Ovary (tissue), 3 donors: ENCODE results near the gene LPAR1.

Experiments
- POLR2A ChIP-seq: fragments of 450-650 bp; IDR thresholded peaks from one replicate; pipeline ENCODE4 v1.6.1; 2017; ENCODE audit warnings: antibody characterized with exemption, mild to moderate bottlenecking, moderate library complexity
- TF ChIP-seq, protein P1 (sequence below), 3 donors: fragments of 450-650 bp in 2 of 3; fragments of 200-600 bp in 1 of 3; IDR thresholded peaks; one replicate each; pipeline versions ENCODE4 v1.5.1 to v1.8.0; 2016 to 2022; ENCODE audit warnings: antibody characterized with exemption in 3 of 3, mild to moderate bottlenecking in 1 of 3
- donor health status: DM: no; HTN: no; CAD: no.

DNA sequence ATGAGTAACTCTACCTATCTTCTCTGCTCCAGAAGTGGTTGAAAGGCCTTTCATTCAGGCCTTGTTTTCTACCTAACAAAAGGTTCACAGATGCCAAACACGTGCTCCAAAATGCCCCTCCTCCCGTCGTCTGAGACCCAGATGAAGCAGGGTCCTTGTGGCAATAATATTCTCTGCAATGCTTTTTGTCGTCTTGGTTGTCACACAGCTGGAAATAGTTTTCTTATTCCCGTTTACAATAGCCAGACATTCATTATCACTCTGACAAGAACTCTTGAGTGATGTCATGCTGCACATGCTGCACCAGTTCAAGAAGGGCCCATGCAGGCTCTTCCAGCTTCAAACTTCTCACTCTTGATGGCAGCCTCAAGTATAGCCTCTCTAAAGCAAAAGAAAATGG is 7.8 kb downstream of the LPAR1 start:
- TF ChIP-seq, protein P1, sequence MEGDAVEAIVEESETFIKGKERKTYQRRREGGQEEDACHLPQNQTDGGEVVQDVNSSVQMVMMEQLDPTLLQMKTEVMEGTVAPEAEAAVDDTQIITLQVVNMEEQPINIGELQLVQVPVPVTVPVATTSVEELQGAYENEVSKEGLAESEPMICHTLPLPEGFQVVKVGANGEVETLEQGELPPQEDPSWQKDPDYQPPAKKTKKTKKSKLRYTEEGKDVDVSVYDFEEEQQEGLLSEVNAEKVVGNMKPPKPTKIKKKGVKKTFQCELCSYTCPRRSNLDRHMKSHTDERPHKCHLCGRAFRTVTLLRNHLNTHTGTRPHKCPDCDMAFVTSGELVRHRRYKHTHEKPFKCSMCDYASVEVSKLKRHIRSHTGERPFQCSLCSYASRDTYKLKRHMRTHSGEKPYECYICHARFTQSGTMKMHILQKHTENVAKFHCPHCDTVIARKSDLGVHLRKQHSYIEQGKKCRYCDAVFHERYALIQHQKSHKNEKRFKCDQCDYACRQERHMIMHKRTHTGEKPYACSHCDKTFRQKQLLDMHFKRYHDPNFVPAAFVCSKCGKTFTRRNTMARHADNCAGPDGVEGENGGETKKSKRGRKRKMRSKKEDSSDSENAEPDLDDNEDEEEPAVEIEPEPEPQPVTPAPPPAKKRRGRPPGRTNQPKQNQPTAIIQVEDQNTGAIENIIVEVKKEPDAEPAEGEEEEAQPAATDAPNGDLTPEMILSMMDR (IDR thresholded peaks at IDR 0.05), result no peak
- TF ChIP-seq POLR2A, result no peak
